Bone marrow (tissue), 2 donors: Measurements from ENCODE around the gene DCC.
"Not testable (repeated sequence)": the region's sequence is repeated elsewhere in the genome, so short reads cannot be mapped to it uniquely, and the experiment has no call there.

Source experiments
- DNase-seq, 2 donors: peaks; one replicate each; lab custom pipeline; 2025; lab: John Stamatoyannopoulos, UW

The DCC gene

DNA sequence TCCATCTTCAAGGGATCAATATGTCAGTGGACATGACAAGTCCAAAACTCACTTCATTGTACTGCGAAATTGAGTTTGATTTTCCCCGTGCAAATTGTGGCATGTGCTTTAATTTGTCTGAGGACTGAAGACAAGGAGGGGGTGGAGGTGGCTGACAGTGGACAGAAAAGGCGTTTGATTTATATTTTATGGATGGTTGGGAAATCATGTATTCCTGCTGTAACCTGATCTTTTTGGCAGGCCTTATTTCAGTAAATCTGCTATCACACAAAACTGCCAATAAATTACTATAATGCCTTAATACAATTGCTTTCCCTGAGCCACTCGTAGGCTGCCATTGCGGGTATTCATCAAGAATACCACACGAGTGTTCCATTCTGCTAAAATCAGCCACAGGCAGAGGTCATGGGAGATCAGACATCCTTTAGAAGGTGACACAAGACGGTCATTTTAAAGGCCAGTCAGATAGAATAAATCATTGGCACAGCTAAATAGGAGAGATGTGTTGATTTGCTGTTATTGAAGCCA is 1164.0 kb downstream of the DCC start:
- DNase-seq, result no peak

DNA sequence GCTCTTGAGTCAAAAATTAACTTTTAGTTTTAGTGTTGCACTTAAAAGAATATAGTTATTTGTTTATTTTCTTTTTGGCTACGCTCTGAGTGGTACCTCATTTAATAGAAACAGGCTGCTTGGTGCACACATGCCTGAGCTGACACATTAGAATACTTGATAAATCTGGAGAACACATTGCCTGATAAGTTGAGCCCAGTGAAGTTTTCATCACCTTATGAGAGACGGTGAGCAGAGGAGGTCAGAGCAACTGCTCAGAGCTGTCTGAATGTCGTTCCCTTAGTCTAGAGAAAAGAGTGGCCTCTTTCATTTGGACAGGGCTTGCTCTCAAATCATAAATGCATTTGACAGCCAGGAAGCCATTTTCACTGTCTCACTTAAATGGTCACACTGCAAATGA is 1168.5 kb downstream of the DCC start:
- no peak for DNase-seq

DNA sequence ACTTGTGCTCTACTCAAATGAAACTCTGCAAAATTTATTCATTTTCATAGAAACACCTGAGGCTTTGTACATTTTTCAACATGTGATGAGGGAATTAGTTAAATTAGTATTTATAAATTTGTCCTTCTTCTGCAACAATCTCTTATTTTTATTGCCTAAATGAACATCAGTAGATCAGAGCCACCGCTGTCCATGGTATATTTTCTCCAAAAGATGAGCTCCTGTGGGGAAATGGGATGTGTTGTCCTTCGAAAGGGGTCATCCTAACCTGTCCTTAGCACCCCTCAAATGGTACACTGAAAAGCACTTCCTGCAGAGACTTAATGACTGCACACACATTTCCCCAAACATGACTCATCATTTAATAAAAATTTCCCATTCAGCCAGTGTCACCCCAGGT is 1169.9 kb downstream of the DCC start:
- DNase-seq, result no peak

DNA sequence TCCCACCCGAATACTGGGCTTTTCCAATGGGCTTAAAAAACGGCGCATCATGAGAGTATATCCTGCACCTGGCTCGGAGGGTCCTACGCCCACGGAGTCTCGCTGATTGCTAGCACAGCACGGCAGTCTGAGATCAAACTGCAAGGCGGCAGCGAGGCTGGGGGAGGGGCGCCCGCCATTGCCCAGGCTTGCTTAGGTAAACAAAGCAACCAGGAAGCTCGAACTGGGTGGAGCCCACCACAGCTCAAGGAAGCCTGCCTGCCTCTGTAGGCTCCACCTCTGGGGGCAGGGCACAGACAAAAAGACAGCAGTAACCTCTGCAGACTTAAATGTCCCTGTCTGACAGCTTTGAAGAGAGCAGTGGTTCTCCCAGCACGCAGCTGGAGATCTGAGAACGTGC is 1171.7 kb downstream of the DCC start:
- not testable (repeated sequence) for DNase-seq

DNA sequence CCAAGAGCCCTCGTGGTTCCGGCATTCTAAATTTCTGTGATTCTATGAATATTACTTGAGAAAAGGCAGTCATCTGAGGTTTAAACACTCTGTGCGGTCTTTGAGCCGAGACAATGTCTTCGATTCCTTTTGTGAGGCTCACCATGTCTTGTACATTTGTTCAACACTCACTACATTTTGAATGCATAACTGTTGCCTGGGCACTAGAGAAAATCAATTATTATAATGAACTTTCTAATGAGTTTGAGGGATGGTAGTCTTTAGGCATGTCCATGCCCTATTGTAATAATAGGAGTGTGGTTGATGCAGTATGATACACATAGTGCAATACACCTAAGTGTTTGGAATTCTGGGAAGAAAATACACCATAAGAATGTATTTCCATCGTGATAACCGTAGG is 1181.1 kb downstream of the DCC start:
- DNase-seq, result no peak

DNA sequence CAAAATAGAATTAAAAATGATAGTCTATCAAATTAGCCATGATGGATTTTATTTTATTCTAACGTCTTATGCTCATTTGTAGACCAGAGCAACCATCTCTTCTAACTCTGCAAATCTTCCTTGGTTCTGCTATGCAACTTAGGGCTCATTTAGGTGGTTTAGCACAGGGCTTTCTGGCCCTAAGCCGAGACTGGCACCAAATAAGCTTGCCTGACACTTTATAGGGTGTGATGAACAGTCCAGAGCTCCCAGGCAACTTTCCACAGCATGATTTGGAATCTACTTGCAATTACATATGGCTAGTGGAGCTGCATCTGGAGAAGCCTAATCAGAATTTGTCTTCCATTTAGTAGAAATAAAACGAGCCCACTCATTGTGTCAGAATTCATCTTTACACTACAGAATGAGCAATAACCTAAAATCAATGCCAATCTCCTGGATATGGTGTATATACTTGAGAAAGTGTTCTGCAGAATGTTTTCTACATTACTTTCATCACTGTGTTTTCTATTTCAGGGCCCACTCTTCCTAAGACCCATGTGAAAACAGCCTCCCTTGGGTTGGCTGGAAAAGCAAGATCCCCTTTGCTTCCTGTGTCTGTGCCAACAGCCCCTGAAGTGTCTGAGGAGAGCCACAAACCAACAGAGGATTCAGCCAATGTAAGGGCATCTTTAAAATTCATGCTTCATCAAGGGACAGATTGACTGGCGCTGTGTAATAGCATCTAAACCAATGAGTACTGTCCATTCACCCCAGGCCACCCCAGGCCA is 1186.3 kb downstream of the DCC start:
- DNase-seq, result no peak

DNA sequence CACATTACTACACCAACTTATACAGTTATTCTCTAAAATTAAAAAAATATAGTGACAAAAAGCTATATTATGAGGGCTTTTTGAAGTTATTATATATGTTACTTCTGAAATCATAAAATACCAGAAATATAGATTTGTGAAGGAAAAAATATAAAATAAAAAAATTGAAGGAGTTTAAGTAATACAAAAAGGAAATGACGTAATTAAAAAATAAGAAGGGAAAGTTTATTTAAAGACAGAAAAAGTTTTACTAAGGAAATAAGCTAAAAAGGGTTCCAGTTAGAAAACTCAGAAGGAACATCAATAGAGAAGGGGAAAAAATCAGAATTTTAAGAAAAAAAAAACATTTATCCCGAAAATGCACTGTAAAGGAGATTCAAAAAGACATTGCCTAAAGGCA is 1187.4 kb downstream of the DCC start:
- no peak for DNase-seq

DNA sequence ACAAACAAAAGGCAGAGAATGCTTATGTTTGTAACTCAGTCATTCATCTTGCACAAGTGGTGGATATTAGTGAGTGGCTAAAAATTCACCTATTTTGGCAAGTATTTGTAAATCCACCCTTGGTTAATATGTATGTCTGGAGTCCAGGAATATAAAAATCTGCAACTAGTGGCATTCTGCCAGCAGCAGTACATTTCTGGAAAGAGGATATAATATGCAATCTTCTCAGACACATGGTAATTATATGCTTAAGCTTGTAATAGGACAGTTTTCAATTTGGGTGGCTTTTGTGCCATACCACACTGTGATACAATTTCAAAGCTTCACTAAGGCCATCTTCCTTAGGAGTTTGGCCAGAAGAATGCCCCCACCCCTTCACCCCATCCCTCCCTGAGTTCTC is 1191.2 kb downstream of the DCC start:
- DNase-seq, result no peak

DNA sequence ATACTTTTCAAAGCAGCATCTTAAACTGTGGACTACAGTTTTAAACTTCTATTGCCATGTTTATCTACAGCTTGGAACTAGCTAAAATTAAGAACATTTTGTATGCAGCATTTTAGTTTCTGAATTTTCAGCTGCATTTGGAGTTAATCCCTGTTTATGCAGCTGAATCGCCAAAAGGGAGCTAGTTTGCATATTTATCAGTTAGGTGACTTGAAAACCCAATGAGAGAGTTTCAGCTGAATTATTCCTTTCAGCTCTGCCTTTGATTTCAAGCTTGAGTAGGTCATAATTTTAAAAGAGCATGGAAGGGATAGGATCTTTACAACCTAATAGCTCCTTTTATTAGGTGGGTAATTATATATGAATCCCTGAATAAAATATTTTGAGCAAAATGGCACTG is 1191.9 kb downstream of the DCC start:
- DNase-seq, result no peak

DNA sequence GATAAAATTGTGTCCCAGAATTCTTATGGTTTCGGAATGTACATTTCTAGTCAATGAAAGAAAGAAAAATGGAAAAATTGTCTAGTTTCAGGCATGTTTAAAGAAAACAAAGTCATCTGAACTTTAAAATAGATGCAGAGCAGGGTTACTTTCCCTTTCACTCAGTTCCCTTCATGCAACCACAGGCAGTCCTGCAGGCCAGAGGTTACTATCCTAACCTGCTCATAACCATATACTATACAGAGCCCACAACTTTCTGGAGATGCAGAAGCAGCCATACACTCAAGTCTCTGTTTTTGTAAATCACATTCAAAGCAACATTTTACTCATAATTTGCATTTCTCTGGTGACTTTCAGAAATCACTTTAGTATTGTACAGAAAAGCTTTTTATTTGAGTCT is 1194.2 kb downstream of the DCC start:
- DNase-seq, result no peak

DNA sequence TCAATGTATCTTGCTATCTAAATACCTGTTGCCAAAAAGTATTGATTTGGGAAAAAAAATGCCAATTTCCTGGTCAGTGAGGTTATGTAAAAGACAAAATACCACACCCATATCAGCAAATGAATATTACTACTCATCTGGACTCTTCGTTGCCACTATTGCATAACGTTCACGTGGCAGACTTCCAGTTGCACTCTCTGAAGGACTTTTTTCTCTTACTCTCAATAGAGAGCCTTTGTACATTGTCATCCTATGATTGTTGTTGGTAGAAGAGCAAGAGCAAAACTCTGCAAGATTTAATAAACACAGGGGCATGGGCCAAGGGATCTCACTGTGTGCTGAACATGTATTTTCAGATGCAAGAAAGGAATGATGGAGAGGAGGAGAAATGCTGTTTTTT is 1194.7 kb downstream of the DCC start:
- no peak for DNase-seq

DNA sequence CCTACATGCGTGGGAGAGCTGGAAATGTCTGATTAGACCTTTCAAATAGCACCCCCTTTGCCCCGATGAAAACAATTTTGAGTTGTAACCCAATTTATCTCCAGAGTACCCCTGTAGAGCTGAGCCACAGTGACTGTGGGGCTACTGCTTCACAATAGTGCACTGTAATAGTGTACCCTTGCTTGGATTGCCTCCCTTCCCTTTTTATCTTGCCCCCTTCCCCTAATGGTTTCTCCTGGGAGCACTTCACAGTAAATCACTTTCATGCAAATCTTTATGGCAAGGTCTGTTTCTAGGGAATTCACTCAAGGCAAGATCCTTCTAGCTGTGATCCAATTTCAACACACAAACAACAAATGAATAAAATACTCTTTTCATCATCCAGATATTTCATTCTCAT is 1196.9 kb downstream of the DCC start:
- no peak for DNase-seq

DNA sequence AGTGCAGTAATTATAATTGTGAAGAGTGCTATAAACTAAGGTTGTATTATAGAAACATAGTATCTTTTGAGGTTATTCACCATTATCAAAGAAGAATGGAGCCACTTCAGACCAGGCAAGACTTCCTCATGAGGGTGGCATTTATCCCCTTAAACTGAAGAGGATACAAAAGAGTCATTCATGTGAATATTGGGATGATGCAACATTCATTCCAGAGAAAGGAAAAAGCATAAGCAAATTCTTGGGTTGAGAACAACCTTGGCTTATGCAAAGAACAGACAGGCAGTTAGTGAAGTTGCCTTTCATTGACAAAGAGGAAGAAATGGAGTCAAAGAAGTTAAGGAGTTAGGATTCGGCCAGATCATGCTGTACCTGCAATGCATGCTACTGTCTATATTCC is 1201.9 kb downstream of the DCC start:
- DNase-seq, result no peak

DNA sequence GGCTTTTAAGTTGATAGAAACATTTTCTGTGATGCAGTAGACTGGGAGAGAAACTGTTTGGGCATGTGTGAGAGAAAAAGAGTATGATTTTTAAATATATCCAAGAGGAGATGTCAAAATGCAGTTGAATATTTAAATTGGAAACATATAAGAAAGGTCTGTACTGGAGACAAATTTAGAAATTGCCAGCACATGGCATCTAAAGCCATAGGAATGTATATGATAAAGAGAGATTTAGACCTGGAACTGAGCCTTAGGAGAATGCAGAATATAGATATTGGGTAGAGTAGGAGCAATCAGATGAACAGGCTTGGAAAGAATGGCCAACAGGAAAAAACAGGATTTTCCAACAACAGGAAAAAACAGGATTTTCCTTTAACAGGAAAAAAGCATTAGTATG is 1203.7 kb downstream of the DCC start:
- DNase-seq, result no peak

DNA sequence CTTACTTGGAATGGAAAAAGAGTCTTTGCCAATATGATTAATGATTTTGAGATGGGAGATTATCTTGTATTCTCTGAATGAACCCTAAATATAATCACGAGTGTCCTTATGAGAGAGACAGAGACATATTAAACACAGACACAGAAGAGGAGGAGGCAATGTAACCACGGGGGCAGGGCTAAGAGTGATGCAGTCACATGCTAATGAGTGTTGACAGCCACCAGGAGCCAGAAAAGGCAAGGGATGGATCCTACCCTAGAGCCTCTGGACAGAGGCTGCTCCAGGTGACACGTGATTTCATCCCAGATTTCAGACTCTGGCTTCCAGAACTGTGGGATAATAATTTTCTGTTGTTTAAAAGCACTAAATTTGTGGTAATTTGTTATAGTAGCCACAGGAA is 1204.9 kb downstream of the DCC start:
- DNase-seq, result no peak

DNA sequence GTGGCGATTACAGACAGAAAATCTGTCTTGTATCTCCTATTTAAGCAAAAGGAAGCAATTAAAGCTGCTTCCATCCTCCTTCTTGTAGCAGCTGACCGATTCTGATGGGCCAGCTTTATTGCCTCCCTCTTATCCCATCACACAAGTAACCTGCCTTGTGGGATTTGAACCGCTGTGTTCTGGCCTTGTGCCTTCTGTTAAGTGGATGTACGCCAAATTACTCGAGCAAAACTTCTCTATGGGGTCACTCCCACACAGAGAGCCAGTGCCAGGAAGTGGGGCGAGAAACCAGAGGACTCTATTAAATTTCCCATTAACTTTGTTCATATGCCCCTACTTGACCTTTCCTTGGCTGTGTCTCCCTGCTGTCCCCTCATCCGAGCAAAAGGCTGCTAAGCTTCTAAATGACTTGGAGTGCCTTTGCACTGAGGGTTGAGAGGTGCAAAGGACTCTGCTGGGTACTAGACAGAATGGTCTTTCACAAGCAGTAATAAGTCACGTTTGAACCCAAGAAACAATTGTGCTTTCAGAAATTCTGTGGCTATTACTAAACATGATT is 1212.0 kb downstream of the DCC start:
- no peak for DNase-seq

DNA sequence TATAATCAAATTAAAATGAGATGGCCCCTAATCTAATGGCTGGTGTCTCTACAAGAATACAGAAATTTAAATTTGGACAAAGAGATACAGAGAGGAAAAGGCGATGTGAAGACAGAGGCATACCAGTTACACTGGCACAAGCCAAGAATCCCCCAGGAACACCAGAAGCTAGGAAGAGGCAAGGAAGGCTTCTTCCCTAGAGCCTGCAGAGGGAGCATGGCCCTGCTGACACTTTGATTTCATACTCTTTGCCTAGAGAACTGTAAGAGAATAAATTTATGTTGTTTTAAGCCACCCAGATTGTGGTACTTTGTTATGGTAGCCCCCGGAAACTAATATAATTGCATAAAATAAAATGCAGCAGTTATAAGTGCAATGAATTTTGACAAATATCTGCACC is 1213.0 kb downstream of the DCC start:
- no peak for DNase-seq

DNA sequence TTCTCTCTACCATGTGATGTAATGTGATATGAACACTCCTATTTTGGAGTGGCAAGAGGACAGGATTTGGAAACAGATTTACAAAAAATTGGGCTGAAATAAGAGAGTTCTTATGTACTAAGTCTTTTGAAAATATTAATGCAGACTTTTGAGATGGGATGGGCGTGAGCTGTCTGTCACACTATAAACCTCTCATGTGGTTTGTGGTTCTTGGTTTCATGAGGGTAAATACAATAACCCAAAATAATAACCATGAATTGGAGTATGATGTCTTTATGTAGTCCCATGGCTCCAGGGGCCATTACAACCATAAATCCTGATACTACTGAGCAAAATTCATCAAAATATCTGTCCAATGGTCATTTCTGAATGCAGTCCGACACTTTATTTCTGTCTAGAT is 1216.5 kb downstream of the DCC start:
- DNase-seq, result no peak

DNA sequence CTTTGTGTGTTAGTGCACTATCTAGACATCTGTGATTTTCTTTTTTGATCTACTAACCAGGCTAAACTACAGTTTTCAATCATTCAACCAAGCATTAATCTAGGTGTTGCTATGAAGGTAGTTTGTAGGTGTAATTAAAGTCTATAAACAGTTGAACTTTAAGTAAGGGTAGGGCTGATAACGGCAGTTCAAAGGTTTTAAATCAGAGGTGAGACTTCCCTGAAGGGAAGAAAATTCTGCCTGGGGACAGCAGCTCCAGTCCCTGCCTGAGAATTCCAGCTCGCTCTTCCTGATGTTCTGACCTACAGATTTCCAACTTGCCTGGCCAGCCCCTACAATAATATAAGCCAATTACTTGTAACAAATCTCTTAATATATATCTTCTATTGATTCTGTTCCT is 1220.5 kb downstream of the DCC start:
- DNase-seq, result no peak

DNA sequence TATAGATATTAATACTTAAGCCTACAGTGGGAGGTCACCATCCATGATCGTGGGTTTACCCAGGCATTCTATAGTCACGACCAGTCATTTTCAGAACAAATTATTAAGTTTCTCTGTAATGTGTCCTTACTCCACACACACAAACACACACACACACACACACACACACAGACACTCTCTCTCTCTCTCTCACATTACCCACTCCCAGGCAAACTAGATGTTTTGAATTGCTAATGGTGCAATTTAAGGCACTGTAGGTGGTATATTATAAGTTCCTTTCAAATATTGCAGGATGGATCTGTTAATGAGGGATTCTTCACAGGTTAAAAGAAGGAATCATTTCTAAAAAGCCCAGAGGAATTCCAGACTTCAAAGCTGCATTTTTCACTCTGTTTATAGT is 1226.6 kb downstream of the DCC start:
- no peak for DNase-seq

DNA sequence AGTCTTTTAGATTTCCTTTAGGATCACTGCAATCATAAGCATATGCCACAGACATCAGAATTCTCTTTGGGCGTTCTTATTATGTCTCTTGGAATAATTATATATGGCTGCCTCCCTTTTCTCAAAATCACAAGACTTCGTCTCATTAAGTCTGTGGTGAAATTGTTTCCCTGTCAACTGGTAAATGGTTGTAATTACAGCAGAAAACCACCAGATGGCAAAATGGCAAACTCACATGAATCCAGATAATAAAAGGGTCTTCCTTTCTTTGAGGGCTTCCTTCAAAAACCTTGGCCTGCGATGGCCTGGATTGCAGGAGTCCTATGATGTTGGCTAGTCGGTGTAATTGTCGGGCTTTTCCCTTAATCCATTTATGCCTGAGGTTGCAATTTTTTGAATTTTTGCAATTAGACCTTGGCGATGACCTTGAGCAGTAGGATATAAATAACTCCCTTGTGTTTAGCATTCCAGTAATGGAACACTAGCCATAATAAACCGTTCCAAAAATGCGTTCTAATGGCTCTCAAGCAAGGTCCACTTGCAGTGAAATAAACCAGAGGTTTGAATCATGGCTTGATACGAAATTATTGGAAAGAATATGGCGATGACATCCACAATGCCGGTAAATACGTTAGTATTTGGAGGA is 1228.1 kb downstream of the DCC start:
- DNase-seq, result peak in 1 of 2 donors; percentile 1
